Esophagus muscularis mucosa (tissue), 4 donors: ENCODE data around the gene RERE. TPM values are rescaled to one million over a fixed set of nuclear protein-coding genes. Genes with fewer than 3 reads are reported as not detected.
A peak's percentile ranks its signal among the peaks of the same experiment; 100 is the strongest.
"Not testable (repeated sequence)": the region's sequence is repeated elsewhere in the genome, so short reads cannot be mapped to it uniquely, and the experiment has no call there.

Experiments used
- DNase-seq: peaks from one replicate; pipeline ENCODE4 v3.0.0-alpha.2; 2017; ENCODE audit errors: extremely low spot score
- H3K27ac ChIP-seq, 4 donors: fragments of 200-600 bp; sonication (generic); replicated peaks in 1 of 4; 1 replicate in 3 of 4; 2 replicates in 1 of 4; pipeline ENCODE4 v1.5.1; 2016 to 2019; ENCODE audit warnings: mild to moderate bottlenecking in 1 of 4
- H3K27me3 ChIP-seq, 4 donors: fragments of 200-600 bp; sonication (generic); one replicate each; pipeline versions ENCODE4 v1.5.1 to v1.6.0; 2016 to 2019
- H3K36me3 ChIP-seq, 4 donors: fragments of 200-600 bp; sonication (generic); one replicate each; pipeline ENCODE4 v1.5.1; 2016 to 2019
- H3K4me1 ChIP-seq, 4 donors: fragments of 200-600 bp; sonication (generic); one replicate each; pipeline ENCODE4 v1.5.1; 2016 to 2019
- H3K4me3 ChIP-seq, 4 donors: fragments of 200-600 bp; sonication (generic); 1 replicate in 2 of 4; 2 replicates in 2 of 4; pipeline ENCODE4 v1.5.1; 2016 to 2019; ENCODE audit warnings: mild to moderate bottlenecking in 4 of 4, moderate library complexity in 1 of 4
- H3K9me3 ChIP-seq, 4 donors: fragments of 200-600 bp; sonication (generic); 1 replicate in 3 of 4; 2 replicates in 1 of 4; pipeline ENCODE4 v1.5.1; 2016 to 2019
- CTCF ChIP-seq, 3 experiments: fragments of 200-600 bp in 2 of 3; fragments of 450-650 bp in 1 of 3; sonication (generic) in 2 of 3; IDR thresholded peaks; one replicate each; pipeline ENCODE4 v1.5.1; 2017 to 2019; ENCODE audit warnings: antibody characterized with exemption in 3 of 3, mild to moderate bottlenecking in 2 of 3, moderate library complexity in 1 of 3
- EP300 ChIP-seq: sonication (generic); formaldehyde crosslinking; IDR thresholded peaks from one replicate; pipeline ENCODE4 v1.6.1; 2017; ENCODE audit warnings: antibody characterized with exemption
- POLR2A ChIP-seq: fragments of 450-650 bp; IDR thresholded peaks from one replicate; pipeline ENCODE4 v1.6.1; 2017; ENCODE audit warnings: antibody characterized with exemption, moderate library complexity, mild to moderate bottlenecking, low read depth
- POLR2AphosphoS5 ChIP-seq, 2 donors: sonication (generic); formaldehyde crosslinking; IDR thresholded peaks; one replicate each; pipeline ENCODE4 v1.6.1; 2017; ENCODE audit warnings: antibody characterized with exemption in 2 of 2
- WGBS: methylation state at CpG from one replicate; pipeline ENCODE4 v1.1.5; 2018; 5-methylcytosine and 5-hydroxymethylcytosine counted together
- intact Hi-C: fragments of 100-400 bp; cut with DNase I; formaldehyde crosslinking; loops from one replicate; pipeline ENCODE4 v1.15.1; 2023
- total RNA-seq, 4 donors: library from RNA; depleted of rRNA; stranded (reverse); fragments of >200 nt; gene quantifications; one replicate each; pipeline versions ENCODE4 v1.1.0 to v1.2.1, GENCODE V29; 2016

RERE gene
- total RNA-seq, 4 donors from 2014 or later, result 133 to 212 (median 168) TPM

GRCh38 chr1:8503842-8504241 is 313.6 kb downstream of the RERE start:
- TF ChIP-seq EP300, result no peak
- no peak for TF ChIP-seq CTCF (IDR thresholded peaks at IDR 0.05)
- TF ChIP-seq POLR2AphosphoS5 (IDR thresholded peaks at IDR 0.05), result no peak
- TF ChIP-seq POLR2A, result no peak
- WGBS, result 98% methylated on average over 2 of the region's 2 CpGs

GRCh38 chr1:8502949-8503348 is 314.5 kb downstream of the RERE start:
- DNase-seq, H3K27me3 ChIP-seq, intact Hi-C loops, H3K4me3 ChIP-seq, H3K9me3 ChIP-seq, H3K27ac ChIP-seq, H3K4me1 ChIP-seq: not testable (repeated sequence)
- H3K36me3 ChIP-seq, result peaks cover 0 to 11% (median 4%) of the 10 kb centered on the region in 4 donors
- WGBS, result 92% methylated on average over 2 of the region's 4 CpGs

More at GRCh38 chr1:8503842-8504241, 313.6 kb downstream of the RERE start:
- Histone ChIP-seq H3K36me3 (peaks cover 0 to 11% (median 4%) of the 10 kb centered on the region in 4 donors), H3K27me3 (no peaks in the 10 kb centered on the region), H3K4me1 (peaks cover 0 to 9% (median 3%) of the 10 kb centered on the region in 4 donors), H3K9me3 (no peaks in the 10 kb centered on the region), H3K4me3 (no peak overlapping the region), H3K27ac (no peak overlapping the region)
- DNase-seq, result no peak
- intact Hi-C loops, result no loop called here

GRCh38 chr1:8497210-8497819 is 320.1 kb downstream of the RERE start:
- Histone ChIP-seq H3K9me3 (no peaks in the 10 kb centered on the region), H3K4me1 (peaks cover 13 to 20% (median 14%) of the 10 kb centered on the region in 4 donors), H3K36me3 (peaks cover 0 to 47% (median 37%) of the 10 kb centered on the region in 4 donors), H3K4me3 (no peak overlapping the region), H3K27ac (peak overlapping the region; percentile 8 to 41 (median 36)), H3K27me3 (no peaks in the 10 kb centered on the region)
- no peak for DNase-seq
- WGBS, result 78% methylated on average over 3 of the region's 3 CpGs
- no peak for TF ChIP-seq POLR2A
- TF ChIP-seq POLR2AphosphoS5 (IDR thresholded peaks at IDR 0.05), result peak in 1 of 2 donors; percentile 26
- intact Hi-C loops, result no loop called here

GRCh38 chr1:8496473-8496872 is 321.0 kb downstream of the RERE start:
- no peaks in the 10 kb centered on the region for H3K9me3 ChIP-seq
- H3K36me3 ChIP-seq, result peaks cover 0 to 47% (median 37%) of the 10 kb centered on the region in 4 donors
- TF ChIP-seq POLR2A (no peak), CTCF (IDR thresholded peaks at IDR 0.05) (no peak), POLR2AphosphoS5 (IDR thresholded peaks at IDR 0.05) (no peak), EP300 (no peak)
- WGBS, result 84% methylated on average over 8 of the region's 8 CpGs
- H3K27ac ChIP-seq, result peak overlapping the region in 3 of 4 donors; percentile 31 to 41 (median 40)
- H3K27me3 ChIP-seq, result no peaks in the 10 kb centered on the region
- intact Hi-C loops, result no loop called here
- peaks cover 13 to 24% (median 20%) of the 10 kb centered on the region in 4 donors for H3K4me1 ChIP-seq
- no peak for DNase-seq
- H3K4me3 ChIP-seq, result no peak overlapping the region

GRCh38 chr1:8495928-8496401 is 321.5 kb downstream of the RERE start:
- intact Hi-C loops, result no loop called here
- no peak for DNase-seq
- no peaks in the 10 kb centered on the region for H3K27me3 ChIP-seq
- H3K4me1 ChIP-seq, result peaks cover 13 to 24% (median 21%) of the 10 kb centered on the region in 4 donors
- peak overlapping the region in 1 of 4 donors; percentile 40 for H3K27ac ChIP-seq
- H3K4me3 ChIP-seq, result no peak overlapping the region
- 86% methylated on average over 6 of the region's 6 CpGs for WGBS
- TF ChIP-seq POLR2AphosphoS5 (IDR thresholded peaks at IDR 0.05), result no peak
- TF ChIP-seq EP300, result no peak
- TF ChIP-seq POLR2A, result no peak
- TF ChIP-seq CTCF (IDR thresholded peaks at IDR 0.05), result no peak
- peaks cover 0 to 47% (median 37%) of the 10 kb centered on the region in 4 donors for H3K36me3 ChIP-seq
- H3K9me3 ChIP-seq, result no peaks in the 10 kb centered on the region
